WTC11 (cell line): ENCODE measurements around the gene SNRNP70. TPM values are rescaled to one million over a fixed set of nuclear protein-coding genes. Genes with fewer than 3 reads are reported as not detected.

Experiments used
- ATAC-seq: fragments of 200-7000 bp; cut with Tn5 transposase; 2 replicates; pipeline ENCODE4 v1.10.0; 2021; ENCODE audit warnings: mild to moderate bottlenecking, moderate library complexity
- CTCF ChIA-PET: fragments of 300-600 bp; sonication (Branson Sonifier 250); formaldehyde crosslinking; loops from one replicate; lab custom pipeline; 2021; ENCODE audit warnings: antibody characterized with exemption; lab: Charles Lee
- POLR2A ChIA-PET: fragments of 350-600 bp; sonication (Branson Sonifier 250); formaldehyde crosslinking; loops from one replicate; lab custom pipeline; 2021; ENCODE audit warnings: antibody characterized with exemption; lab: Charles Lee
- DNase-seq: peaks from one replicate; pipeline ENCODE4 v3.0.0; 2021; ENCODE audit warnings: low spot score
- H3K27ac Mint-ChIP-seq: 2 replicates; pipeline ENCODE4 v1.8.0; 2021; ENCODE audit warnings: mixed read lengths
- H3K27me3 Mint-ChIP-seq: 2 replicates; pipeline ENCODE4 v1.8.0; 2021; ENCODE audit warnings: low read depth, mild to moderate bottlenecking, moderate library complexity, mixed read lengths
- H3K36me3 Mint-ChIP-seq: 2 replicates; pipeline ENCODE4 v1.8.0; 2021; ENCODE audit warnings: mixed read lengths
- H3K4me1 Mint-ChIP-seq: 2 replicates; pipeline ENCODE4 v1.8.0; 2022; ENCODE audit warnings: mixed read lengths
- H3K4me3 Mint-ChIP-seq: 2 replicates; pipeline ENCODE4 v1.8.0; 2021; ENCODE audit warnings: mild to moderate bottlenecking, moderate library complexity, mixed read lengths
- H3K9me3 Mint-ChIP-seq: 2 replicates; pipeline ENCODE4 v1.8.0; 2021; ENCODE audit warnings: mixed read lengths
- CREM ChIP-seq: sonication (generic); formaldehyde crosslinking; IDR thresholded peaks from 2 replicates; pipeline ENCODE4 v1.8.1; 2022; ENCODE audit warnings: mild to moderate bottlenecking, missing genetic modification reagents, moderate library complexity
- ELF4 ChIP-seq: sonication (generic); formaldehyde crosslinking; IDR thresholded peaks from 2 replicates; pipeline ENCODE4 v1.8.1; 2022; ENCODE audit warnings: low read depth, mild to moderate bottlenecking, moderate library complexity, missing genetic modification reagents
- EMX1 ChIP-seq: fragments of 250-450 bp; sonication (Bioruptor Pico); IDR thresholded peaks from 2 replicates; pipeline ENCODE4 v1.8.0; 2021; ENCODE audit warnings: mild to moderate bottlenecking
- FOXP1 ChIP-seq: sonication (generic); formaldehyde crosslinking; IDR thresholded peaks from 2 replicates; pipeline ENCODE4 v1.8.0; 2022; ENCODE audit warnings: missing genetic modification reagents, mild to moderate bottlenecking, moderate library complexity, borderline replicate concordance
- KAT7 ChIP-seq: sonication (generic); formaldehyde crosslinking; IDR thresholded peaks from 2 replicates; pipeline ENCODE4 v1.8.1; 2023; ENCODE audit warnings: missing genetic modification reagents, mild to moderate bottlenecking, borderline replicate concordance
- MXD4 ChIP-seq: fragments of 250-450 bp; sonication (Bioruptor Pico); IDR thresholded peaks from 2 replicates; pipeline ENCODE4 v1.8.0; 2021; ENCODE audit warnings: mild to moderate bottlenecking, moderate library complexity, borderline replicate concordance
- NFE2L1 ChIP-seq: sonication (generic); formaldehyde crosslinking; IDR thresholded peaks from 2 replicates; pipeline ENCODE4 v1.8.1; 2023; ENCODE audit warnings: missing genetic modification reagents
- NFYB ChIP-seq: sonication (generic); formaldehyde crosslinking; conservative IDR thresholded peaks from 2 replicates; pipeline ENCODE4 v1.8.0; 2022; ENCODE audit warnings: low read depth, missing genetic modification reagents
- SMAD4 ChIP-seq: sonication (generic); formaldehyde crosslinking; IDR thresholded peaks from 2 replicates; pipeline ENCODE4 v1.8.0; 2022; ENCODE audit warnings: mild to moderate bottlenecking, missing genetic modification reagents
- TCF7 ChIP-seq: sonication (generic); formaldehyde crosslinking; IDR thresholded peaks from 2 replicates; pipeline ENCODE4 v1.8.0; 2022; ENCODE audit warnings: mild to moderate bottlenecking, low read depth, missing genetic modification reagents, moderate library complexity
- TEAD1 ChIP-seq: sonication (generic); formaldehyde crosslinking; IDR thresholded peaks from 2 replicates; pipeline ENCODE4 v1.8.0; 2022; ENCODE audit warnings: mild to moderate bottlenecking, missing genetic modification reagents
- TP53 ChIP-seq: sonication (generic); formaldehyde crosslinking; IDR thresholded peaks from 2 replicates; pipeline ENCODE4 v1.8.1; 2023; ENCODE audit warnings: mild to moderate bottlenecking, missing genetic modification reagents
- ZNF396 ChIP-seq: fragments of 250-450 bp; sonication (Bioruptor Pico); IDR thresholded peaks from 2 replicates; pipeline ENCODE4 v1.8.0; 2021; ENCODE audit warnings: mild to moderate bottlenecking, moderate library complexity, borderline replicate concordance
- total RNA-seq: library from RNA; stranded (reverse); gene quantifications from 3 replicates; pipeline ENCODE4 v1.2.3, GENCODE V29; 2021
- TF ChIP-seq, protein P1 (sequence below): sonication (generic); formaldehyde crosslinking; IDR thresholded peaks from 2 replicates; pipeline ENCODE4 v1.8.1; 2023; ENCODE audit warnings: mild to moderate bottlenecking, missing genetic modification reagents, moderate library complexity
- TF ChIP-seq, protein P2 (sequence below): sonication (generic); formaldehyde crosslinking; IDR thresholded peaks from 2 replicates; pipeline ENCODE4 v1.8.0; 2022; ENCODE audit warnings: mild to moderate bottlenecking, missing genetic modification reagents
- TF ChIP-seq, protein P3 (sequence below): sonication (generic); formaldehyde crosslinking; IDR thresholded peaks from 2 replicates; pipeline ENCODE4 v1.8.1; 2023; ENCODE audit warnings: mild to moderate bottlenecking, missing genetic modification reagents
- TF ChIP-seq, protein P4 (sequence below): sonication (generic); formaldehyde crosslinking; IDR thresholded peaks from 2 replicates; pipeline ENCODE4 v1.8.1; 2022; ENCODE audit warnings: missing genetic modification reagents, borderline replicate concordance
- TF ChIP-seq, protein P5 (sequence below): sonication (generic); formaldehyde crosslinking; IDR thresholded peaks from 2 replicates; pipeline ENCODE4 v1.8.0; 2022; ENCODE audit warnings: missing genetic modification reagents
- TF ChIP-seq, protein P6 (sequence below): sonication (generic); formaldehyde crosslinking; IDR thresholded peaks from 2 replicates; pipeline ENCODE4 v1.8.1; 2022; ENCODE audit warnings: low read depth, mild to moderate bottlenecking, moderate library complexity, missing genetic modification reagents, borderline replicate concordance
- TF ChIP-seq, protein P7 (sequence below): sonication (generic); formaldehyde crosslinking; IDR thresholded peaks from 2 replicates; pipeline ENCODE4 v1.8.0; 2023; ENCODE audit warnings: missing genetic modification reagents

Gene SNRNP70
- total RNA-seq, 1 experiment from 2014 or later = 266 TPM

DNA sequence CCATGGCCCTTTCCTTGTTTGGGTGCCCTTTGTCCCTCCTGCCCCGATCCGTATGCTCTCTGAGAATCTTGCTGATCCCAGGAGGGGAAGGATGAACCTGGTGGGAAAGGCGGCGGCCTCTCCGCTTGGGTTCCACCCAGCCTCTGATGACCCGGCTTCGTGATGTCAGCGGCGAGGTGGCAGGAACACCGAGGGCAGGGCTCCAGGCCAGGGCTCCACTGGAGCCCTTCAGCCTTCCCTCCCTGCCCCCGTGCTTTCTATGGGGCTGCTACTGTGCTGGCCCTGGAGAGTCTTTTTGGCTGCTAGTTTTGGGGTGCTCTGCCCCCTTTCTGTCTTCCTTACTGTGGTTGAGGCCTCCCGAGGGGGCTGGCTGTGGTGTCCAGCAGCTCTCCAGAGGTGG is 17.1 kb downstream of the SNRNP70 start:
- H3K9me3 Mint-ChIP-seq = no peaks in the 10 kb centered on the region
- no peak overlapping the region for H3K27ac Mint-ChIP-seq

More for the DNA sequence above, 17.1 kb downstream of the SNRNP70 start:
- ChIA-PET CTCF (no interaction called here), POLR2A (interaction anchor here (1.1 kb wide), 1 partner anchor 12 kb away, joined by 3 read pairs; the partner anchor contains the start of gene LIN7B)
- Mint-ChIP-seq H3K4me3 (no peak overlapping the region), H3K27me3 (no peaks in the 10 kb centered on the region), H3K4me1 (peaks cover 18% of the 10 kb centered on the region), H3K36me3 (peaks cover 60% of the 10 kb centered on the region)
- TF ChIP-seq NFE2L1 (no peak), TEAD1 (CRISPR knock-in tag) (no peak), TP53 (CRISPR knock-in tag) (no peak), EMX1 (no peak), MXD4 (CRISPR knock-in tag) (no peak), FOXP1 (CRISPR knock-in tag) (no peak), NFYB (no peak), SMAD4 (CRISPR knock-in tag) (no peak), TCF7 (CRISPR knock-in tag) (no peak), KAT7 (CRISPR knock-in tag) (no peak), ZNF396 (CRISPR knock-in tag) (no peak), CREM (CRISPR knock-in tag) (no peak), ELF4 (CRISPR knock-in tag) (no peak)
- TF ChIP-seq, protein P1, sequence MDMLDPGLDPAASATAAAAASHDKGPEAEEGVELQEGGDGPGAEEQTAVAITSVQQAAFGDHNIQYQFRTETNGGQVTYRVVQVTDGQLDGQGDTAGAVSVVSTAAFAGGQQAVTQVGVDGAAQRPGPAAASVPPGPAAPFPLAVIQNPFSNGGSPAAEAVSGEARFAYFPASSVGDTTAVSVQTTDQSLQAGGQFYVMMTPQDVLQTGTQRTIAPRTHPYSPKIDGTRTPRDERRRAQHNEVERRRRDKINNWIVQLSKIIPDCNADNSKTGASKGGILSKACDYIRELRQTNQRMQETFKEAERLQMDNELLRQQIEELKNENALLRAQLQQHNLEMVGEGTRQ (CRISPR knock-in tag) = no peak
- TF ChIP-seq, protein P2, sequence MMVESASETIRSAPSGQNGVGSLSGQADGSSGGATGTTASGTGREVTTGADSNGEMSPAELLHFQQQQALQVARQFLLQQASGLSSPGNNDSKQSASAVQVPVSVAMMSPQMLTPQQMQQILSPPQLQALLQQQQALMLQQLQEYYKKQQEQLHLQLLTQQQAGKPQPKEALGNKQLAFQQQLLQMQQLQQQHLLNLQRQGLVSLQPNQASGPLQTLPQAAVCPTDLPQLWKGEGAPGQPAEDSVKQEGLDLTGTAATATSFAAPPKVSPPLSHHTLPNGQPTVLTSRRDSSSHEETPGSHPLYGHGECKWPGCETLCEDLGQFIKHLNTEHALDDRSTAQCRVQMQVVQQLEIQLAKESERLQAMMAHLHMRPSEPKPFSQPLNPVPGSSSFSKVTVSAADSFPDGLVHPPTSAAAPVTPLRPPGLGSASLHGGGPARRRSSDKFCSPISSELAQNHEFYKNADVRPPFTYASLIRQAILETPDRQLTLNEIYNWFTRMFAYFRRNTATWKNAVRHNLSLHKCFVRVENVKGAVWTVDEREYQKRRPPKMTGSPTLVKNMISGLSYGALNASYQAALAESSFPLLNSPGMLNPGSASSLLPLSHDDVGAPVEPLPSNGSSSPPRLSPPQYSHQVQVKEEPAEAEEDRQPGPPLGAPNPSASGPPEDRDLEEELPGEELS (CRISPR knock-in tag) = no peak
- TF ChIP-seq, protein P3, sequence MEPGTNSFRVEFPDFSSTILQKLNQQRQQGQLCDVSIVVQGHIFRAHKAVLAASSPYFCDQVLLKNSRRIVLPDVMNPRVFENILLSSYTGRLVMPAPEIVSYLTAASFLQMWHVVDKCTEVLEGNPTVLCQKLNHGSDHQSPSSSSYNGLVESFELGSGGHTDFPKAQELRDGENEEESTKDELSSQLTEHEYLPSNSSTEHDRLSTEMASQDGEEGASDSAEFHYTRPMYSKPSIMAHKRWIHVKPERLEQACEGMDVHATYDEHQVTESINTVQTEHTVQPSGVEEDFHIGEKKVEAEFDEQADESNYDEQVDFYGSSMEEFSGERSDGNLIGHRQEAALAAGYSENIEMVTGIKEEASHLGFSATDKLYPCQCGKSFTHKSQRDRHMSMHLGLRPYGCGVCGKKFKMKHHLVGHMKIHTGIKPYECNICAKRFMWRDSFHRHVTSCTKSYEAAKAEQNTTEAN (CRISPR knock-in tag) = no peak
- TF ChIP-seq, protein P4, sequence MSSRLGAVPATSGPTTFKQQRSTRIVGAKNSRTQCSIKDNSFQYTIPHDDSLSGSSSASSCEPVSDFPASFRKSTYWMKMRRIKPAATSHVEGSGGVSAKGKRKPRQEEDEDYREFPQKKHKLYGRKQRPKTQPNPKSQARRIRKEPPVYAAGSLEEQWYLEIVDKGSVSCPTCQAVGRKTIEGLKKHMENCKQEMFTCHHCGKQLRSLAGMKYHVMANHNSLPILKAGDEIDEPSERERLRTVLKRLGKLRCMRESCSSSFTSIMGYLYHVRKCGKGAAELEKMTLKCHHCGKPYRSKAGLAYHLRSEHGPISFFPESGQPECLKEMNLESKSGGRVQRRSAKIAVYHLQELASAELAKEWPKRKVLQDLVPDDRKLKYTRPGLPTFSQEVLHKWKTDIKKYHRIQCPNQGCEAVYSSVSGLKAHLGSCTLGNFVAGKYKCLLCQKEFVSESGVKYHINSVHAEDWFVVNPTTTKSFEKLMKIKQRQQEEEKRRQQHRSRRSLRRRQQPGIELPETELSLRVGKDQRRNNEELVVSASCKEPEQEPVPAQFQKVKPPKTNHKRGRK = no peak
- TF ChIP-seq, protein P5, sequence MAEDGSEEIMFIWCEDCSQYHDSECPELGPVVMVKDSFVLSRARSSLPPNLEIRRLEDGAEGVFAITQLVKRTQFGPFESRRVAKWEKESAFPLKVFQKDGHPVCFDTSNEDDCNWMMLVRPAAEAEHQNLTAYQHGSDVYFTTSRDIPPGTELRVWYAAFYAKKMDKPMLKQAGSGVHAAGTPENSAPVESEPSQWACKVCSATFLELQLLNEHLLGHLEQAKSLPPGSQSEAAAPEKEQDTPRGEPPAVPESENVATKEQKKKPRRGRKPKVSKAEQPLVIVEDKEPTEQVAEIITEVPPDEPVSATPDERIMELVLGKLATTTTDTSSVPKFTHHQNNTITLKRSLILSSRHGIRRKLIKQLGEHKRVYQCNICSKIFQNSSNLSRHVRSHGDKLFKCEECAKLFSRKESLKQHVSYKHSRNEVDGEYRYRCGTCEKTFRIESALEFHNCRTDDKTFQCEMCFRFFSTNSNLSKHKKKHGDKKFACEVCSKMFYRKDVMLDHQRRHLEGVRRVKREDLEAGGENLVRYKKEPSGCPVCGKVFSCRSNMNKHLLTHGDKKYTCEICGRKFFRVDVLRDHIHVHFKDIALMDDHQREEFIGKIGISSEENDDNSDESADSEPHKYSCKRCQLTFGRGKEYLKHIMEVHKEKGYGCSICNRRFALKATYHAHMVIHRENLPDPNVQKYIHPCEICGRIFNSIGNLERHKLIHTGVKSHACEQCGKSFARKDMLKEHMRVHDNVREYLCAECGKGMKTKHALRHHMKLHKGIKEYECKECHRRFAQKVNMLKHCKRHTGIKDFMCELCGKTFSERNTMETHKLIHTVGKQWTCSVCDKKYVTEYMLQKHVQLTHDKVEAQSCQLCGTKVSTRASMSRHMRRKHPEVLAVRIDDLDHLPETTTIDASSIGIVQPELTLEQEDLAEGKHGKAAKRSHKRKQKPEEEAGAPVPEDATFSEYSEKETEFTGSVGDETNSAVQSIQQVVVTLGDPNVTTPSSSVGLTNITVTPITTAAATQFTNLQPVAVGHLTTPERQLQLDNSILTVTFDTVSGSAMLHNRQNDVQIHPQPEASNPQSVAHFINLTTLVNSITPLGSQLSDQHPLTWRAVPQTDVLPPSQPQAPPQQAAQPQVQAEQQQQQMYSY (CRISPR knock-in tag) = no peak
- TF ChIP-seq, protein P6, sequence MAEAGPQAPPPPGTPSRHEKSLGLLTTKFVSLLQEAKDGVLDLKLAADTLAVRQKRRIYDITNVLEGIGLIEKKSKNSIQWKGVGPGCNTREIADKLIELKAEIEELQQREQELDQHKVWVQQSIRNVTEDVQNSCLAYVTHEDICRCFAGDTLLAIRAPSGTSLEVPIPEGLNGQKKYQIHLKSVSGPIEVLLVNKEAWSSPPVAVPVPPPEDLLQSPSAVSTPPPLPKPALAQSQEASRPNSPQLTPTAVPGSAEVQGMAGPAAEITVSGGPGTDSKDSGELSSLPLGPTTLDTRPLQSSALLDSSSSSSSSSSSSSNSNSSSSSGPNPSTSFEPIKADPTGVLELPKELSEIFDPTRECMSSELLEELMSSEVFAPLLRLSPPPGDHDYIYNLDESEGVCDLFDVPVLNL (CRISPR knock-in tag) = no peak
- TF ChIP-seq, protein P7, sequence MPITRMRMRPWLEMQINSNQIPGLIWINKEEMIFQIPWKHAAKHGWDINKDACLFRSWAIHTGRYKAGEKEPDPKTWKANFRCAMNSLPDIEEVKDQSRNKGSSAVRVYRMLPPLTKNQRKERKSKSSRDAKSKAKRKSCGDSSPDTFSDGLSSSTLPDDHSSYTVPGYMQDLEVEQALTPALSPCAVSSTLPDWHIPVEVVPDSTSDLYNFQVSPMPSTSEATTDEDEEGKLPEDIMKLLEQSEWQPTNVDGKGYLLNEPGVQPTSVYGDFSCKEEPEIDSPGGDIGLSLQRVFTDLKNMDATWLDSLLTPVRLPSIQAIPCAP (CRISPR knock-in tag) = no peak
- DNase-seq (no peak), ATAC-seq (no peak)
